HG03342 (cell line): ENCODE measurements around the gene SUCLG1.

ENCODE experiments used
- ATAC-seq: cut with Tn5 transposase; IDR thresholded peaks from one replicate; pipeline ENCODE4 v1.9.1; 2021; ENCODE audit warnings: mild to moderate bottlenecking, moderate library complexity; ENCODE audit not compliant: unreplicated experiment

The SUCLG1 gene

GRCh38 chr2:84467389-84467788 is 8.3 kb upstream of the SUCLG1 start:
- ATAC-seq, result no peak

- ATAC-seq, result no peak
Measured at GRCh38 chr2:84461310-84461709, 2.2 kb upstream of the SUCLG1 start.

DNA sequence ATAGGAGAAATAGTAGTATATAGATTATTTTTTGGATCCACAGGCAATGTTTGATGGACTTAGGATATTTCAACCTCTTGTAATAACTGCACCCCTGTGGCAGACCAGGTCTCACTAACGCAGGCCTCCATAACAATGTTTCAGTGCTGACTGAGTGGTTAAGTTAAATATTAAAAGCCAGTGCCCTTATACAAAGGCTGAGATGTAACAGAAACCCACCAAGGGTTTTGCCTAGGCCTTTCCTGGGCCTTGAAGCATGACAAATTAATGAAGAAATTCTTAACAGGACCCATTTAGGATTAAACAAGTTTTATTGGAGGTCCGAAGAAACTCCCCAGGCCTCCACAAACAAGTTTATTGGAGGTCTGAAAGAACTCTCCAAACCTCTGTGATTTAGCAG is 1.6 kb upstream of the SUCLG1 start:
- ATAC-seq, result no peak

DNA sequence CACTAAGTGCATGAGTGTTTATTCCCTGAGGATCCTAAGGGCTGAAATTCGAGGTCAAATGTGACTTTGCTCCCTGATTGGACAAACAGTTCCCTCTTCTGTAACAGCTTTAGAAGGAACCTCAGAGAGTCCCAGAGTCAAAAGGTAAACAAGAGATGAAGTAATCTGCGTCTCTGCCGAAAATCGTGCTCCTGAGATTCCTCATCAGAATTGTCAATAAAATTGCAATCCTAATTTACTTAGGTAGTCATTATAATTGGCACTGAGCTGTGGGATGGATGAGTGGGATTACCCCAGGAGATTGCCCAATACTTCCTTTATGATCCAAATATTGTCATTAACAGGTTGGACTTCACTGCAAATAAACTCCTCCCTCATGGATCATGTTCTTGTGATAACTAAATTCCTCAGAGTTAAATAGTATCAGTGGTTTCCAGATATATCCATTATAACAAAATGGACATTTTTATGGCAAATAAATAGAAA is 907 bp upstream of the SUCLG1 start:
- ATAC-seq, result no peak

DNA sequence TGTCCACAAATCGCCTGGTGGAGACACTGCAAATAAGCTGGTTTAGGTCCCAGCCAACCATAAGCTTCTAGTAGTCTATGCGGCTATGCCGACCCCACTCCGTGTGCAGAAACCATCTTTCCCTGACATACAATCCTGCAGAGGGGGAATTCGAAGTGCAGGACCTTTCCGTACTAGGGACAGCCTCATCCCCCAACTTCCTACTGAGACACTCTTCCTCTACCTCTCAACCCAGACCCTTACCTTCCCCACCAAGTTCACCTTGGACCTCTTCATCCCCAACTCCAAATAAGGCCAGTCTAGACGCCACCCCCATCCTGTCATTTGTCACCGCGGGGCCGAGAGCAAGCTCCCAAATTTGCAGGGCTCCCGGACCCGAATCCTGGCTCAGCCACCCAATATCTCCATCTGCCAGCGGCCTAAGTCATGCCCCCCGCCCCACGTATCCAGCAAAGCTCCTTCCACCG is 496 bp downstream of the SUCLG1 start:
- ATAC-seq, result peak; percentile 28

- ATAC-seq, result no peak
Measured at GRCh38 chr2:84457686-84458085, 1.4 kb downstream of the SUCLG1 start.

GRCh38 chr2:84456156-84456555 is 2.9 kb downstream of the SUCLG1 start:
- ATAC-seq, result no peak

- no peak for ATAC-seq
Measured at GRCh38 chr2:84454581-84454980, 4.5 kb downstream of the SUCLG1 start.

GRCh38 chr2:84452624-84453023 is 6.5 kb downstream of the SUCLG1 start:
- no peak for ATAC-seq

DNA sequence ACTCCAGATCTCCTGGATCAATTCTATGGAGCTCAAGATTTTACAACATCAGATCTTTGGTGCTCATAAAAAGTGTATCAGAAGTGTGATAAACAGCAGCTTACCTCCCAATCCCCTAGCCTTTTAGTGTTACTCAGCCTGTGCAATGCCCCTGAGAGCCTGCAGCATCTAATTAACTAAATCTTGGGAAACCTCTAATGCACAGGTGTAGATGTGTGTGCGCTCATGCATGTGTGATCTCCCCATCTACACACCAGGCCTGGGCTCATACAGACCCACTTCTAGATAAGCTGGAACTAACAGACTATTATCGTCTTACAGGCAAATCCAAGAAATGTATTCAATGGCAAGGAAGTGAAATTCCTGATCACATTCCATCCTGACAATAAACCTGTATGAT is 7.5 kb downstream of the SUCLG1 start:
- no peak for ATAC-seq

DNA sequence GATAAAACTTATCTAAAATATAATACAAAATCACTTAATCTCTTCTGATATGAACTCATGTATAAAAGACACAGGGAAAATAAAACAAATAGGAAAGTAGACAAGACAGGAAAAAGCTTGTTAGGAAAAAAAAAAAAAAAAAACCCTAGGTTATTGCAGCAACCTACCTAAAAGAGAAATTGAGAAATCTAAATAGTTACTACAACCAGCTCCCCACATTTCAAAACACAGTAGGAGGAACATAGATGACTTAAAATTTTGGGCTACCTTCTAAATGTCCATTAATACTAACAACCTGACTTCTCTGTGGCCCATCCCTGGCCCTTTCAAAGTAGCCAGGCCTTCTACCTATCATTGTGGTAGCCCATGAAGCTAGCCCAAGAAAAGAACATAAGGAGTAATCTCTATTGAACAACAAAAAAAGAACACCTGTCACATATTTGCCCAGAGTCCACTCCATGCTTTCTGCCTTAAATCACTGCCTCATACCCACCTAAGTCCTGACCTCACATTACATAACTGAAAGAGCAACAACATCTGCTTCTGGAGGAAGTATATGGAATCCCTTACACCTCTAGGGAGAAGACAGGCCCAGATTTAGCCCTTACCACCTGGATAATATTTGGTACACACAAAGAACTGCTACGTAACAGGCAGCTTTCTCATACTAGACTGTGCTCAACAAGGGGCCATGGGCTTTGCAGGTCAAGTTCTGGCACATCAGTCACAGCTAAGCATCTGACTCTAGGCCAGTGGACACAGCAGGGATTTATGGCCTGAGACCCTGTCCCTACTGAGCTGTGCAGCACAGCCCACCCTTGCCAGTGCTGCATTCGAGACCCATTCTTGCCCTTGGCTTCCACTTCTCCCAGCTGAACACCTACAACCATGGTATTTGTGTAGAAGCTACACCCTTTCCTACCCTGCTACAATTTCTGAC is 8.5 kb downstream of the SUCLG1 start:
- no peak for ATAC-seq

DNA sequence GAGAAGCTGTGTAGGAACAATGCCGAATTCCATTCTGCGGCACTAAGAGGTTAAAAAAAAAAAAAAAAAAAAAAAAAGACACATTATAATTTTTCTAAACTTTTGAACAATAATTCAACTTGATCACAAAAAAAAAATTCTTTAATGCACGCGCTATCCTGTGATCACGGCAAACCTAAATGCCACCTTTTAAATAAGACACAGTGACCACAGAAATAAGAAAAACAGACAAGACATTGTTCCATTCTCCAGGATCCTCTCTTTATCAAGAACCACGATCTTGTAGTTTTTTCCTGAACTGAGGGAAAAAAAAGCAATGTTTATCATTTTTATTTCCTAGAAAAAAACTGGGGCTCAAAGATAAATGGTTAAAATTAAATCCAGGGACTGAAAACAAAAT is 9.4 kb downstream of the SUCLG1 start:
- no peak for ATAC-seq

DNA sequence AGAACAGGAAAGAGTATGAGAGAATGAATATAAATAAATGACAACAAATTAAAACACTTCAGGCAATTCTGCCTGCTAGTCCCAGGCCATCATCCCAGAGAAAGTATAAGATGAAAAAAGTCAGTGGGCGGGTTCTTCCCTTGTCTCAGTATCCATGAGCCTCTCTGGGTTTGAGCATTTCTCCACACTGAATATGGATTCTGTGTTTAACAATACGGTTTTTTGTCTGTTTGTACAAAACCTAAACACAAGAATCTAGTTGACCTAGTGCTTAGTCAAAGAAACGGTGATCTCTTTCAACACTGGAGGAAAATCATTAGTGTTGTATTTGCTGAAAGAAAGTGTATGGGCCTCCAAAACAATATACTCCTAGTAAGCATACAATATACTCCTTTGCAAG is 10.0 kb downstream of the SUCLG1 start:
- ATAC-seq, result no peak

DNA sequence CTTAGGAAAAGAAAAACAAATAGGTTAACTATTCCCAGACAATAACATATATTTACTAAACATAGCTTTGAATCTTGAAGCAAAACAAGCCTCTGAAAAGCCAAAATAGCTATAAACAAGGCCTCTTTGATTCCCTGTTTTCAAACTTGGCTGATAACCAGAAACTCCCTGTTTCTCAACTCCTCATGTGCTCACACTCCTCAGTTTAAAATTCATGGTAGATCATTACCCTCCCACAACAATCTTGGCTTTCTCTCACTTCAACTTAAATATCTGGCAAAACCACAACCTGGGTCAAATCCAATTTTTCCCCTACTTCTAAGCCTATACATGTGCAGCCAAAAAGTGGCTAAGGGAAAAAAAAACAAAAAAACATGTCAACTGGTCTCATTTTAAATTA is 15.6 kb downstream of the SUCLG1 start:
- ATAC-seq, result no peak

GRCh38 chr2:84442888-84443287 is 16.2 kb downstream of the SUCLG1 start:
- ATAC-seq, result no peak

GRCh38 chr2:84441505-84441904 is 17.6 kb downstream of the SUCLG1 start:
- ATAC-seq, result no peak

DNA sequence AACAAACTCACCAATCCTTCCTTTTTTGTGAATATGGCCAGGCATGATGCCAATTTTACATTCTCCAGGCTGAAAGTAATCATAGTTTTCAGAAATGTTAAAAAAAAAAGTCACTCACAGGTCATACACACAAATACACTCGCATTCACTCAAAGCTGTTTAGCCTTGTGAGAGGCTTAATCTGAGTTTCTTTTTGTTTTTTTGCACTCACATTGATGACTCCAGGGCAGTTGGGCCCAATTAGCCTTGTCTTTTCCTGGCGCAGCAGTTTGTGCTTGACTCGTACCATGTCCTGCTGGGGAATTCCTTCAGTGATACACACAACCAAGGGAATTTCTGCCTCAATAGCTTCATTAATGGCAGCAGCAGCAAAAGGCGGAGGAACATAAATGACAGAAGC is 18.0 kb downstream of the SUCLG1 start:
- no peak for ATAC-seq

DNA sequence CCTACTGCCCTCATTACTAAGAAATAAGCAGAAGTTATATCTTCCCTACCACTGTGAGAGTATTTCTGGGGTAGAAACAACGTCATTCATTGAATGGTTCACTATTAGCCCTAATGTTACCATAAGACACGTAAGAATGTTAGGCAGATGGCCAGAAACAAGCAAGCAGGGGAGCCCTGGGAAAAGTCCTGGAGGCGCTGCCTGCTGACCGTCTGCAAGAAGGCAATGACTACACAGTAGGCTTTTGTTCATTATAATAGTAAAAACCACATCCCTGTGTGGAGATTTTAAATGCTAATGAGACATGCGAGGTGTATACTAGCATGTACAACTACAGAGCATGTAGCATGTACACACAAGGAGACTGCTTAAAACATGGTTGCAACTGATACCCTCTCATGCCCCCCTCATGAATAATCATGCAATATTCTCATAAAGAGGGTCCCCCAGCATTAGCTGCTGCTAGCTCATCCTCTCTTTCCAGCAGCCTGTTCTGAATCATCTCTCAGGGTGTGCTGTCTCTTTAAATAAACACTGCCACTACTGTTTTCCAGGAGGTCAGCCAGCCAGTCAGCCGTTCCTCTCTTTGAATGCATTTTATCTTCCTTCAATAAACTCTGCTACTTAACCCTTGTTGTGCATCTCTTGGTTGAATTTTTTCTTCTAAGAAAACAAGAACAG is 23.6 kb downstream of the SUCLG1 start:
- ATAC-seq, result no peak

DNA sequence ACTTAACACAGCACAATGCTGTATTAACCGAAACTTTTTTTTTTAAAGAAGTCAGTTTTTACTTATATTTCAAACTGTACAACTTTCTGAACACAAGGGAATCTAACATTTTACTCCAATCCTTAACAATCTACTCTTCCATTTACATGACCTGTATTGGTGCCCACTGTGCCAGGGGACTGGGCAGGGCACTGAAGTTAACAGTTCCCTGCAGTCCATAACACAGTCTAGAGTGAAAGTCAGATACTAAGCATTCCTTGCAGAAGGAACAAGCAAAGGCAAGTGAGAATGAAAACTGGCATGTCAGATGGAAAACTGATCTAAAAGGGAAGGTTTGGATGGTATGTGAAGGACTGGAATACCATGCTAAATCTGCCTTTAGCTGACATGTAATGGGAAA is 29.8 kb downstream of the SUCLG1 start:
- ATAC-seq, result no peak

DNA sequence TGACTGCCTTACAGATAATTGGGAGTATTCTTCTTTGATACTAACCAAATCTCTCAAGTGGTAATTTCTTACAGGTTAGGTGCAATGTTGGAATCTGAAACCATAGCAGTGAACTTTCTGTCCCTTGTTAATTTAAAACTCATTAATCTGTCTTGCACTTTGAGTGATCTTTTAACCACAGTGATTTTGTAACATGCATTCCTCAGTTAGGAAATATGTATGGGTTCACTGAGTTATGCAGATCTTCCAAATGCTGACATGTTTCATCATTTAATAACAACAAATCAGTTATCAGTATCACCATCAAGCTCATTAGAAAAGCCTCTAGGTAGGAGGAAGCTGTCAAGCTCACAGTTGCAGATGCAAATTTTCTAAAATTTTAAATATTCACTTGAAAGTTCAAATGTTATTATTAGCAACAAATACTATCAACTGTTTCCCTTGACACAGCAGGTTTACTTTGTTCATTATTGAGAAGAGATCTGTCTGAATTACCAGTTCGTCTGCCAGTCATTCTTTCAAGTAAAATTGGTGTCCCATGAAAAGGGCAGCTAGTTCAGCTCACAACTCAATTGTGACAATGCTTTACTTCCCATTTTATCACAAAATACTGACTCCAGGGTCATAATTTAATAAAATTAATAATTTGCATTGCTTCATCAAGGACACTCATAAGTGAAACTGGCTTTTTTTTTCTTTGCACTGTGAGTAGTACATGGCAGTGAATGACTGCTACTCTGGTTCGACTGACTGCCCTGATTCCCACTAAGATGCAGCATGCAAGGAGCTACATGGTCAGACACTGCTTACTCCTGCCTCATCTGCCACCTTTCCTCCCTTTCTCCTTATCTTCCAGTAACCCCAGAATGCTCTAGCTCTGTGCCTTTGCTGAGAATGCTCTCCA is 31.6 kb downstream of the SUCLG1 start:
- peak; percentile 55 for ATAC-seq

DNA sequence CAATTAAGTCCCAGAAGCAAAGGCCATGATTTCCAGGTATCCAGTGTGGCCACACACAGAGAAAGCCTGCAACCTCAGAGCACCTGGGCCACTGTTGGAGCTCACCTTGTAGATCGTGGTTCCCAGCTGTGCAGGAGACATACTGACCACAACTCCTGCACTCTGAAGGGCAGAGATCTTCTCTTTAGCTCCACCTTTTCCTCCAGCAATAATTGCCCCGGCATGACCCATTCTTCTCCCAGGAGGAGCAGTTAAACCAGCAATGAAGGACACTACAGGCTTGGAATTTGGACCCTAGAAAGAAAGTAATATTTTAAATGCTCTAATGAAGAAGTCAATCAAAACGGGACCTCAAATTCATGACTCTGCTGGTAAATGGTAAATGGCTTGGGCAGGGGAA is 33.8 kb downstream of the SUCLG1 start:
- ATAC-seq, result no peak
